IMR-90 (cell line): ENCODE results near the gene PRKAR1B. TPM values are rescaled to one million over a fixed set of nuclear protein-coding genes. Genes with fewer than 3 reads are reported as not detected.

Experiments used
- ATAC-seq: fragments of 200-7000 bp; cut with Tn5 transposase; 2 replicates; pipeline ENCODE4 v1.9.1; 2020; ENCODE audit warnings: low read depth, mild to moderate bottlenecking, moderate library complexity
- BruUV-seq: library from RNA; stranded (reverse); fragments of 400-500 nt; replicated peaks from 2 replicates; lab custom pipeline; 2021; lab: Mats Ljungman, UMichigan
- CTCF ChIA-PET: fragments of 300-600 bp; formaldehyde crosslinking; extraction: SDS; loops from one replicate; lab custom pipeline; 2021; ENCODE audit warnings: antibody characterized with exemption; lab: Yijun Ruan, JAX
- POLR2A ChIA-PET: fragments of 300-600 bp; sonication (Branson Sonifier 250); formaldehyde crosslinking; loops from one replicate; lab custom pipeline; 2022; ENCODE audit warnings: antibody characterized with exemption; ENCODE audit not compliant: unreplicated experiment; lab: Charles Lee
- DNase-seq: peaks from one replicate; pipeline ENCODE4 v3.0.0; 2013
- H2AFZ ChIP-seq: replicated peaks from 2 replicates; pipeline ENCODE3; 2013; ENCODE audit warnings: low read length, mild to moderate bottlenecking; ENCODE audit not compliant: poor library complexity
- H2AK5ac ChIP-seq: 2 replicates; pipeline ENCODE4 v1.6.1; 2013; ENCODE audit warnings: low read depth, low read length, inconsistent platforms
- H2AK9ac ChIP-seq: replicated peaks from 2 replicates; pipeline ENCODE3; 2013; ENCODE audit warnings: mild to moderate bottlenecking, low read depth, low read length, moderate library complexity; ENCODE audit not compliant: poor library complexity
- H2BK120ac ChIP-seq: 2 replicates; pipeline ENCODE4 v1.6.1; 2013; ENCODE audit warnings: low read depth, low read length, inconsistent platforms
- H2BK15ac ChIP-seq: 3 replicates; pipeline ENCODE4 v1.6.1; 2013; ENCODE audit warnings: low read depth, low read length, inconsistent platforms
- H2BK20ac ChIP-seq: 2 replicates; pipeline ENCODE4 v1.6.1; 2013; ENCODE audit warnings: low read depth, mild to moderate bottlenecking, inconsistent platforms, low read length, moderate library complexity
- H2BK5ac ChIP-seq: 2 replicates; pipeline ENCODE4 v1.6.1; 2013; ENCODE audit warnings: mild to moderate bottlenecking, low read depth, low read length, inconsistent platforms; ENCODE audit not compliant: poor library complexity, severe bottlenecking
- H3K14ac ChIP-seq: replicated peaks from 2 replicates; pipeline ENCODE4 v1.6.1; 2013; ENCODE audit warnings: low read depth, low read length, inconsistent platforms
- H3K18ac ChIP-seq: 2 replicates; pipeline ENCODE4 v1.6.1; 2013; ENCODE audit warnings: low read depth, low read length, control low read depth
- H3K23ac ChIP-seq: 2 replicates; pipeline ENCODE4 v1.6.1; 2013; ENCODE audit warnings: low read depth, low read length, inconsistent platforms
- H3K27ac ChIP-seq: 2 replicates; pipeline ENCODE4 v1.5.1; 2013; ENCODE audit warnings: mild to moderate bottlenecking, control low read depth, low read length; ENCODE audit not compliant: insufficient read depth
- H3K27me3 ChIP-seq: 2 replicates; pipeline ENCODE4 v1.6.1; 2013; ENCODE audit warnings: low read length; ENCODE audit not compliant: control insufficient read depth, insufficient read depth
- H3K36me3 ChIP-seq: 2 replicates; pipeline ENCODE4 v1.6.1; 2013; ENCODE audit warnings: low read length, mixed read lengths; ENCODE audit not compliant: control insufficient read depth, insufficient read depth
- H3K4ac ChIP-seq: 2 replicates; pipeline ENCODE4 v1.6.1; 2013; ENCODE audit warnings: low read depth, low read length, inconsistent platforms
- H3K4me1 ChIP-seq: 2 replicates; pipeline ENCODE4 v1.6.1; 2013; ENCODE audit warnings: low read length, mixed read lengths; ENCODE audit not compliant: control insufficient read depth, insufficient read depth
- H3K4me2 ChIP-seq: 2 replicates; pipeline ENCODE4 v1.6.1; 2013; ENCODE audit warnings: low read depth, mild to moderate bottlenecking, control low read depth, low read length, moderate library complexity
- H3K4me3 ChIP-seq: 2 replicates; pipeline ENCODE4 v1.5.1; 2013; ENCODE audit warnings: low read depth, mild to moderate bottlenecking, control low read depth, low read length, moderate library complexity; ENCODE audit not compliant: insufficient read depth
- H3K56ac ChIP-seq: 2 replicates; pipeline ENCODE4 v1.6.1; 2013; ENCODE audit warnings: low read length, inconsistent platforms; ENCODE audit not compliant: insufficient read depth; ENCODE audit errors: extremely low read depth
- H3K79me1 ChIP-seq, 2 experiments: 2 replicates each; pipeline ENCODE4 v1.6.1; 2013; ENCODE audit warnings: low read length in 2 of 2, inconsistent platforms in 1 of 2, low read depth in 1 of 2
- H3K9ac ChIP-seq: 2 replicates; pipeline ENCODE4 v1.6.1; 2013; ENCODE audit warnings: low read depth, low read length, control low read depth
- H3K9me1 ChIP-seq: 2 replicates; pipeline ENCODE4 v1.6.1; 2013; ENCODE audit warnings: low read length, inconsistent platforms; ENCODE audit not compliant: insufficient read depth
- H3K9me3 ChIP-seq: 2 replicates; pipeline ENCODE4 v1.6.1; 2013; ENCODE audit warnings: low read length; ENCODE audit not compliant: control insufficient read depth, insufficient read depth
- H4K20me1 ChIP-seq: 2 replicates; pipeline ENCODE4 v1.6.1; 2013; ENCODE audit warnings: low read length, inconsistent platforms; ENCODE audit not compliant: insufficient read depth
- H4K5ac ChIP-seq: 2 replicates; pipeline ENCODE4 v1.6.1; 2013; ENCODE audit warnings: mild to moderate bottlenecking, low read depth, low read length, control low read depth
- H4K8ac ChIP-seq, 2 experiments: 2 replicates each; pipeline ENCODE4 v1.6.1; 2013; ENCODE audit warnings: low read depth in 2 of 2, low read length in 2 of 2, control low read depth in 1 of 2, inconsistent platforms in 1 of 2
- H4K91ac ChIP-seq: 2 replicates; pipeline ENCODE4 v1.6.1; 2013; ENCODE audit warnings: low read depth, low read length, inconsistent platforms; ENCODE audit not compliant: insufficient read depth
- BHLHE40 ChIP-seq: fragments of 150-350 bp; IDR thresholded peaks from 2 replicates; pipeline ENCODE4 v1.6.1; 2016; ENCODE audit warnings: mild to moderate bottlenecking, low read depth, low read length
- CEBPB ChIP-seq: IDR thresholded peaks from 2 replicates; pipeline ENCODE4 v1.6.1; 2012; ENCODE audit warnings: low read depth, low read length, improper control_type of control experiment
- CHD1 ChIP-seq: IDR thresholded peaks from 2 replicates; pipeline ENCODE4 v1.6.1; 2012; ENCODE audit warnings: low read depth, low read length, improper control_type of control experiment
- FOS ChIP-seq: fragments of 150-350 bp; IDR thresholded peaks from 2 replicates; pipeline ENCODE4 v1.6.1; 2016; ENCODE audit warnings: low read depth, low read length
- MAFK ChIP-seq: IDR thresholded peaks from 2 replicates; pipeline ENCODE4 v1.6.1; 2012; ENCODE audit warnings: low read depth, low read length, improper control_type of control experiment
- MAZ ChIP-seq: IDR thresholded peaks from 2 replicates; pipeline ENCODE4 v1.6.1; 2012; ENCODE audit warnings: low read depth, mild to moderate bottlenecking, low read length, improper control_type of control experiment, moderate library complexity, borderline replicate concordance
- MXI1 ChIP-seq: IDR thresholded peaks from 2 replicates; pipeline ENCODE4 v1.6.1; 2012; ENCODE audit warnings: low read depth, mild to moderate bottlenecking, low read length, moderate library complexity, borderline replicate concordance
- NFE2L2 ChIP-seq: fragments of 150-350 bp; IDR thresholded peaks from 2 replicates; pipeline ENCODE4 v1.6.1; 2016; ENCODE audit warnings: low read depth, mild to moderate bottlenecking, low read length
- POLR2A ChIP-seq: IDR thresholded peaks from 2 replicates; pipeline ENCODE4 v1.6.1; 2012; ENCODE audit warnings: mild to moderate bottlenecking, low read depth, low read length
- RAD21 ChIP-seq: IDR thresholded peaks from 2 replicates; pipeline ENCODE4 v1.6.1; 2012; ENCODE audit warnings: low read length, improper control_type of control experiment
- RCOR1 ChIP-seq: IDR thresholded peaks from 2 replicates; pipeline ENCODE4 v1.6.1; 2012; ENCODE audit warnings: mild to moderate bottlenecking, low read length, improper control_type of control experiment; ENCODE audit not compliant: insufficient replicate concordance
- RFX5 ChIP-seq: IDR thresholded peaks from 2 replicates; pipeline ENCODE4 v1.8.0; 2012; ENCODE audit warnings: low read depth, mild to moderate bottlenecking, low read length, moderate library complexity
- SMC3 ChIP-seq: fragments of 150-350 bp; IDR thresholded peaks from 2 replicates; pipeline ENCODE4 v1.6.1; 2016; ENCODE audit warnings: low read depth, mild to moderate bottlenecking, antibody characterized with exemption, low read length, moderate library complexity
- WGBS, 2 experiments: methylation state at CpG; one replicate each; pipeline versions ENCODE4 v1.1.5 to v1.1.7; 2013; ENCODE audit warnings: missing lambda C conversion rate in 2 of 2; ENCODE audit not compliant: insufficient read length in 1 of 2; ENCODE audit errors: extremely low coverage in 2 of 2; 5-methylcytosine and 5-hydroxymethylcytosine counted together
- dilution Hi-C: fragments of 300-500 bp; cut with HindIII; formaldehyde crosslinking; loops from one replicate; pipeline ENCODE4 v1.14.3; 2018; ENCODE audit warnings: low sequenced_read_pairs; ENCODE audit not compliant: unreplicated experiment
- in situ Hi-C: fragments of 300-500 bp; cut with MboI; formaldehyde crosslinking; loops from 3 replicates; pipeline ENCODE4 v1.14.3; 2019; ENCODE audit warnings: low sequenced_read_pairs, inconsistent platforms, mixed read lengths
- intact Hi-C: fragments of 100-400 bp; cut with micrococcal nuclease; formaldehyde crosslinking; loops from 2 replicates; pipeline ENCODE4 v1.10.0; 2022
- polyA plus RNA-seq, 3 experiments: library from polyadenylated mRNA; depleted of rRNA; stranded (reverse); fragments of >200 nt; gene quantifications; 2 replicates each; pipeline ENCODE4 v1.2.3, GENCODE V29; 2012; ENCODE audit warnings: low replicate concordance in 1 of 3
- total RNA-seq: library from RNA; depleted of rRNA; stranded (reverse); fragments of >200 nt; gene quantifications from 2 replicates; pipeline ENCODE4 v1.2.3, GENCODE V29; 2012
- TF ChIP-seq, protein P1 (sequence below): fragments of 150-350 bp; IDR thresholded peaks from 2 replicates; pipeline ENCODE4 v1.6.1; 2017; ENCODE audit warnings: mild to moderate bottlenecking, antibody characterized with exemption, low read length, low read depth
- TF ChIP-seq, protein P2 (sequence below): fragments of 150-350 bp; IDR thresholded peaks from 2 replicates; pipeline ENCODE4 v1.6.1; 2016; ENCODE audit warnings: low read depth, mild to moderate bottlenecking, low read length, moderate library complexity, borderline replicate concordance

PRKAR1B gene
- total and polyA plus RNA-seq, 2 of the 4 experiments (the other 2 are of a cell fraction): 15.2 to 20.2 TPM

DNA sequence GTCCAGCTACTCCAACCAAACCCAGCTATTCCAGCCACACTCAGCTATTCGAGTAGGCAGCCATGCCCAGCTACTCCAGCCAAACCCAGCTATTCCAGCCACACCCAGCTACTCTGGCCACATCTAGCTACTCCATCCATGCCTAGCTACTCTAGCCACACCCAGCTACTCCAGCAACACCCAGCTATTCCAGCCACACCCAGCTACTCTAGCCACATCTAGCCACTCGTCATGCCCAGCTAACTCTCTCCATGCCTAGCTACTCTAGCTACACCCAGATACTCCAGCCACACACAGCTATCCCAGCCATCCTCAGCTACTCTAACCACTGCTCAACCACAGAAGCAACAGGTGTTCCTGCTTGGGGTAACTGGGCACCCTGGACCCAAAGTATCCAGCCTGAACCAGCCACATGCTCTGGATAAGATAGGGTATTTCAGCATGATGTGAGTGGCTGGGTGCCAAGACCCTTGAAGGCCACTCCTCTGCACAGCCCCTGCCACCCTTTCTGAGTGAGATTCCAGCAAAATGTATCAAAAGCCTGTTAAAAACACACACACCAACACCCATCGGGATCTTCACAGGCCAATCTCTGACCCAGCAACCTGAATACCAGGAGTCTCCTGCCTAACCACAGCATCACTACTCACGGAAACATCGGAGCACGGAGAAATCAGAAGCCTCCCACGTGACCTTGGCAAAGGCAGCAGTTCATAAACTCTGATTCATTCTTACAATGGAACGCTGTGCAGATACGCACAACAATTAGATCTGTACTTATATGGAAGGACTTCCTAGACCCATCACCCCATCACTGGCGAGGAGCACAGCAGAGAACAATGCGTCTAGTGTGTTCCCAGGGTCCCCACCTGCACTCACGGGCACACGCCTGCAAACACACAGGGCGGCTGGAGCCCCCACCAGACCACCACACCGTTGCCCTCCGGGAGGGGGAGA is 52.3 kb downstream of the PRKAR1B start:
- Histone ChIP-seq H3K56ac (no peak overlapping the region), H3K4me2 (no peak overlapping the region), H3K36me3 (peaks cover 1% of the 10 kb centered on the region), H3K4ac (no peak overlapping the region), H3K18ac (no peak overlapping the region), H3K27me3 (no peaks in the 10 kb centered on the region), H2AFZ (no peak overlapping the region), H2AK9ac (no peak overlapping the region), H3K14ac (no peak overlapping the region), H4K20me1 (no peaks in the 10 kb centered on the region), H4K8ac (no peak overlapping the region), H2BK5ac (no peak overlapping the region), H3K79me1 (no peaks in the 10 kb centered on the region), H3K9me3 (no peaks in the 10 kb centered on the region), H2BK20ac (no peak overlapping the region), H3K9ac (no peak overlapping the region), H4K91ac (no peak overlapping the region), H2BK120ac (no peak overlapping the region), H2BK15ac (no peak overlapping the region), H3K9me1 (no peaks in the 10 kb centered on the region), H4K5ac (no peak overlapping the region), H3K4me3 (no peak overlapping the region), H3K4me1 (no peaks in the 10 kb centered on the region), H3K27ac (no peak overlapping the region), H2AK5ac (no peak overlapping the region), H3K23ac (no peak overlapping the region)
- ChIA-PET CTCF (no interaction called here), POLR2A (no interaction called here)
- 92% methylated on average over 2 of the region's 16 CpGs; no CpG with 5 or more reads in 1 of the 2 experiments for WGBS, 2 experiments
- BruUV-seq: no TSS peak
- intact Hi-C loops: no loop called here
- DNase-seq: no peak
- no peak for ATAC-seq
- dilution Hi-C loops: no loop called here
- in situ Hi-C loops: no loop called here
- TF ChIP-seq MXI1 (no peak), RFX5 (no peak), RCOR1 (no peak), CHD1 (no peak), MAFK (no peak), FOS (no peak), SMC3 (no peak), MAZ (no peak), CEBPB (no peak), RAD21 (no peak), POLR2A (no peak), NFE2L2 (no peak), BHLHE40 (no peak)
- TF ChIP-seq, protein P1, sequence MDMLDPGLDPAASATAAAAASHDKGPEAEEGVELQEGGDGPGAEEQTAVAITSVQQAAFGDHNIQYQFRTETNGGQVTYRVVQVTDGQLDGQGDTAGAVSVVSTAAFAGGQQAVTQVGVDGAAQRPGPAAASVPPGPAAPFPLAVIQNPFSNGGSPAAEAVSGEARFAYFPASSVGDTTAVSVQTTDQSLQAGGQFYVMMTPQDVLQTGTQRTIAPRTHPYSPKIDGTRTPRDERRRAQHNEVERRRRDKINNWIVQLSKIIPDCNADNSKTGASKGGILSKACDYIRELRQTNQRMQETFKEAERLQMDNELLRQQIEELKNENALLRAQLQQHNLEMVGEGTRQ: no peak
- TF ChIP-seq, protein P2, sequence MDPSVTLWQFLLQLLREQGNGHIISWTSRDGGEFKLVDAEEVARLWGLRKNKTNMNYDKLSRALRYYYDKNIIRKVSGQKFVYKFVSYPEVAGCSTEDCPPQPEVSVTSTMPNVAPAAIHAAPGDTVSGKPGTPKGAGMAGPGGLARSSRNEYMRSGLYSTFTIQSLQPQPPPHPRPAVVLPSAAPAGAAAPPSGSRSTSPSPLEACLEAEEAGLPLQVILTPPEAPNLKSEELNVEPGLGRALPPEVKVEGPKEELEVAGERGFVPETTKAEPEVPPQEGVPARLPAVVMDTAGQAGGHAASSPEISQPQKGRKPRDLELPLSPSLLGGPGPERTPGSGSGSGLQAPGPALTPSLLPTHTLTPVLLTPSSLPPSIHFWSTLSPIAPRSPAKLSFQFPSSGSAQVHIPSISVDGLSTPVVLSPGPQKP: no peak
